GM18907 (cell line): ENCODE measurements around the gene CRHR1.

ENCODE experiments used
- ATAC-seq: cut with Tn5 transposase; IDR thresholded peaks from one replicate; pipeline ENCODE4 v1.9.1; 2021; ENCODE audit warnings: mild to moderate bottlenecking, moderate library complexity; ENCODE audit not compliant: unreplicated experiment

Gene CRHR1

DNA sequence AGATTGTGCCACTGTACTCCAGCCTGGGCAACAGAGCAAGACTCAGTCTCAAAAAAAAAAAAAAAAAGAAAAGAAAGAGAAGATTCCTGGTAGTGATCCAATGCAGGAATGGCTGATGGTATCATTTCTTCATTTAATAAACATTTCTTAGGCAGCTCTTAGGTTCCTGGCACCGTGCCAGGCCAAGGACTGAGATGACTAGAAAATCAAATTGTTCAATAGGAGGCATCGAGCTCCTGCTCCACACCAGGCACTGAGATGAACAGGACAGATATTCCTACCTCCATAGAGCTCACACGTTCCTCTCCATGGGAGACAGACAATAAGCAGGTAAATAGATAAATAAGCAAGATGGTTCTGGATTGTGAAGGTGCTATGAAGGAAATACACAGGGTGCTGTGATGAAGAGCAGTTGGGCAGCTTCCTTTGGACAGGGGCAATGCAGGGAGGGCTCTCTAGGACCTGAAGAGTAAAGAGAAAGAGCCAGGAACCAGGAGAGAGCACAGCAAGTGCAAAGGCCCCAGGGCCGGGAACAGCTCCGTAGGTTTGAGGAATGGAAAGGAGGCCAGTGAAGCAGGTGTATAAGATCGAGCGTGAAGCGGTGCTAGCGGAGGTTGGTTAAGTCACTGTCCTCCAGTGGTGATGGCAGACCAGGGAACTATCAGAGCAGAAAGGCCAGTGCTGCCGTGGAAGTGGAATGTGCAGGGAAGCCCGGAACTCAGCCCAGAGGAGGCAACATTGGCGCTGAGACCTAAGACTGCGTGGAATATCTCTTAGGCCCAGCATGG is 26.5 kb upstream of the CRHR1 start:
- no peak for ATAC-seq

DNA sequence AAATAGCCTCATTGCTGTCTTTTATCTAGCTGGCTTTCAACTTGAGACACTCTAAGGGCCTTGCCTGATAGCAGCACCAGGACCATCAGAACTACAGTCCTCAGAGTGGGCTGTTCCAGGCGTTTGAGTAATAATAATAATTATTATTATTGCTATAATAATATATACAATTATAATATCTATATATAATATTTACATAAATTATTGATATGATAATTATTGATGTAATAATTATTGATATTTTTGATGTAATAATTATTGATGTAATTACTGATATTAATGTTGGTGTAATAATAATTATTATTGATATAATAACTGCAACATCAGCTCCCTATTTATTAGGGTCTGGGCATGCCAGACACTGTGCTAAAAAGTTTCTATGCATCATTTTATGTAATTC is 25.6 kb upstream of the CRHR1 start:
- ATAC-seq = no peak

DNA sequence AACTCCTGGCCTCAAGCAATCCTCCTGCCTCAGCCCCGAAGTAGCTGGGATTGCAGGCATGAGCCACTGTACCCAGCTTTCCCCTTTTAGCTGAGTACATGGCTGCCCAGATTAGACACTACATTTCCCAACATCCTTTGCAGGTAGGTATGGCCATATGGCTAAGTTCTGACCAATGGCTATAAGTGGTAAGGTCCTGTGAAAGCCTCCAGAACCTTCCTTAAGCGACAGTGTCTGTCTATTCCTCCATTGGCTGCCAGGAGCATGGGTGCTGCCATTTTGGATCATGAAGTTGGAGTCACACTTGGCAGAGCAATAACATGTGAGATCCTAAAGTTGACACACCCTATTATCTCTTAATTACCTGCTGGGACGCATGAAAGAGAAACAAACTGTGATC is 24.4 kb upstream of the CRHR1 start:
- no peak for ATAC-seq

DNA sequence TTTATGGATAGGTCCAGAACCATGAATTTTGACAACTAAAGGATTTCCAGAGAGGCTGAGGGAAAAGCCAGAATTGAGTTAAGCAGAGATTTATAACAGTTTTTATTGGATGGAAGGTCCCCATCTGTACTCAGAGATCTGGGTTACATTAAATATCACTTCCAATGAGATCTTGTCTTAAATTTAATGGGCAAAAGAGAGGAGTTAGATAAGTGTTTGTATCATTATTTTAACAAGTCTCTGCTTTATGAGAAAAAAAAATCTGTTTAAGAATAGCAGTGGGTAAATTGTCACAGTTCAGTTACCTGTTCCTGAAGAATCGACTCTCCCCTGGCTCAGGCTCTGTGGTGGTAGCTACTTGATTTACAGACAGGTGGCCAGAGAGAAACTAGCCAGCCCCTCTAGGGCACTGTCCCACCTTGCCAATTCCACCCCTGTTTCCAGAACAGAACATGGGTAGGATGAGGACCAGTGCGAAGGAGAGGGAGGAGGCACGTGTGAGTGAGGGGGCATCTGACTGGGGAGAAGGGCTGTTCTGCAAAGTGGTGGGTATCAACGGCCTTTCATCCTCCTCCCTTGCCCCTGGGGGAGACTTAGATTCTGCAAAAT is 22.1 kb upstream of the CRHR1 start:
- no peak for ATAC-seq

DNA sequence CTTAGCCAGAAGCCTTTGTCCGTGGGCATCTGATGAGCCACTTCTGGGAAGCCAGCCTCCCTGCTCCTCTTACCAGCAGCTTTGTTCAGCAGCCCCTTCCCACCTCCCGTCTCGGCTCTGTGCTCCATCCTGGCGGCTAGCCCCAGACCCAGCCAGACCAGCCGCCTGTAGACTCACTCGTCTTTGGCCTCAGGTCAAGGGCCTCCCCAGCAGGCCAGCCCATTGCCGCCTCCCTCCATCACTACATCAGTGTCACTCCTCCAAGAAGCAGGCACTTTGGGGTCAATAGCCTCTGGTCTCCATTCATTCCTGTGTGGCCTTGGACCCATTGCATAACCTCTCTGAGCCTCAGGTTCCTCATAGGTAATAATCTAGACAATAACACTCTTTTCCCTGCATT is 20.9 kb upstream of the CRHR1 start:
- ATAC-seq = no peak

DNA sequence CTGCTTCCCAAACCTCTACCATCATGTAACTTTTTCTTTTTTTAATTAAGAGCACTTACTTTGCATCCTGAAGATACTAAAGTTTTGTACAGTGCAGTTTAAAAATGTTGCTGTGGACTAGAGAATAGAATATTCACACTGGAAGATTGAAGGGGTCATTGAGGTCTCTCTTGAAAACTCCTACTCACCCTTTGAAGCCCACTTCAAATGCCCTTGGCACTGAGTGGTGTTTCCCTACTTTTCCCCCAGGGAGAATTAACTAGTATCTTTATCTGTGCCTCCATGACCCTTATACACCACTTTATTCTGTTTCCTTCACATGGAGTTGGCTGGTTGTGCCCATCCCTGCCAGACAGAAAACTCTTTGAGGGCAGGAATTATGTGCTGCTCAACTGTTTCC is 19.6 kb upstream of the CRHR1 start:
- ATAC-seq = no peak

DNA sequence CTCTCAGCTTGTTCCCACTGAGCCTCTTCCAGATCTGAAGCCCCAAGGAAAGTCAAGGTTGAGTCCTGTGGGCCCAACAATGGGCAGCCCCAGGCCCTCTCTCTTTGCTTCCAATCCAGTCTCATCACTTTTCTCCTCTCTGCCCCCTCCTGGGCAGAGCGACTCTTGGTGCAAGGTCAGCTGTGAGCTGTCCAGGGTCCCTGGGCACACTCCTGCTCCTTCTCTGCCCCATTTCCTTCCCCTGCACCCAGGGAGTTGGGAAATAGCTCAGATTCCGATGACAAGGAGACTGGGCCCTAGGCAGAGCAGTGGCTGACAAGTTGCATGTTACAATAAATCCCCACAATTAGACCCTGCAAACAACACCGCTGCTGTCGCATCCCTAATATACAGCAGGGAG is 16.1 kb upstream of the CRHR1 start:
- ATAC-seq = no peak

DNA sequence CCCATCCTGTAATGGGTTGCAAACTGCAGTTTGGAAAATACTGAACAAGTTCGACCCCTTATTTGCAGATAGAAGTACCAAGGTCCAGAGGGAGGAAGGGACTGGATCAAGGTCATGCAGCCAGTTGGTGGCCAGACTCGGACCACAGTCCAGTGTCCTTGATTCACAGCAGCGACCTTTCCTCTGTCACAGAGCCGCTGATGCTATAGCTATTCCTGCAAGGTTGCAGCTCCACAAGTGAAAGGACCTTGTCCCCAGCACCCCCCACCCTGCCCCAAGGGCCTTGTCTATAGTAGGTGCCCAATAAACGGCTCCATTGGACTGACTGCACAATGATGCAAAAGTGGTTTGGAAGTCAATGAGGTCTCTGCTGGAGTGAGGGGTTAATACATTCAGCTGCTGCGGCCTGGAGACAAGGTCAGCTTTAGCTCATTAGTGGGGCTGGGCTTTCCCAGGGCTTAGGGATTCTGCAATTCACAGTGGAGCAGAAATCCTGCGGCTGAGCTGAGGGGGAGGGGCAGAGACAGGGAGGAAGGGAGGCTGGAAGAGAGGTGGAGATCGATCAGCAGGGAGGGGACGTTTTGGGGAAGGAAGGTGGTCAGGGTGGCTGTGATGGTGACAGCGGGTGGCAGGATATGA is 13.4 kb upstream of the CRHR1 start:
- ATAC-seq = no peak

DNA sequence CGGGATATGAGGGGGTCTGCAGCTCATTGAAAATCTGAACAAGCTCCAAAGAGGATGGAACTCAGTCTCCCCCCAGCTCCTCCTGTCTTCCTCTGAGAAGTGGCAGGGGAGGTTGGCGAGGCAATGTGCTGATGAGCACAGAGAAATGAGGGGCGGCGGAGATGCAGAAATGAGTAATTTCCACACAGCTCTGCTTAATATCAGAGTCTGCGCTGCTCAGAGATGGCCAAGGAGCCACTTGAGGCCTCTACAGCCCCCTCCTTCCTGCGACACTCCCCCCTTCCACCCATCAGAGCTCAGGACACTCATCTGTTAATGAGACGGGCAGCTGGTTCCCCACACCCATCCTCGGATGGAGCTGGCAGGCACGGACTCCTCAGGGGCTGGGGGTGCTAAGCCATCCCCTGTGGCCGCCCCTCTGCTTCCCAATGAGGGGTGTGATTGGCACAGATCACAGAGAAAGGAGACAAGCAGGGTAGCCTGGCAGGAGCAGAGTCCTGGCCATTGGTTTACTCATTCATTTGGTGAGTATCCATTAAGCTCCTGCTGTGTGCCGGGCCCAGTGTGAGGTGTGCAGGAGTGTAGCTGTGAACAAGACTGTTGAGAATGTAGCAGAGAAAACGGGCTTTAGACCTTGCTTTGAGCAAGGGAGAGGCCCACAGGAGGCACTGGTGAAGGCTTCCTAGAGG is 12.7 kb upstream of the CRHR1 start:
- no peak for ATAC-seq

DNA sequence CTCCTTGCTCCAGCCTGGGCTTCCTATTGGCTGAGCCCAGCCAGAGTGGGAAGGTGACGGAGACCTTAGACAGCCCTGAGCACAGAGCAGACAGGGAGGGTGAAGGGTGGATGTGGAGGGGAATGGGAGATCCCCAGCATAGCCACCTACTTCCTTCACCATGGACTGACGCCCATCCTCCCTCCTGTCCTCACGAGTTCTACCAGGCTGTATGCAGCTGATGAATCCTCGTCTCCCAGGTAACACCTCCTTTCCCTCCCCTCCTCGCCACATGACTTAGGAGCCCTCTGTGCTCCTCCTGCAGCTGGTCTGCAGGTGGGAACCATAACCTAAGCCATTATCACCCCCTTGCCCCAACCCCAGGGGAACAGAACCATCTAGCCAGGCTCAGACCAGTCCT is 9.0 kb upstream of the CRHR1 start:
- no peak for ATAC-seq

DNA sequence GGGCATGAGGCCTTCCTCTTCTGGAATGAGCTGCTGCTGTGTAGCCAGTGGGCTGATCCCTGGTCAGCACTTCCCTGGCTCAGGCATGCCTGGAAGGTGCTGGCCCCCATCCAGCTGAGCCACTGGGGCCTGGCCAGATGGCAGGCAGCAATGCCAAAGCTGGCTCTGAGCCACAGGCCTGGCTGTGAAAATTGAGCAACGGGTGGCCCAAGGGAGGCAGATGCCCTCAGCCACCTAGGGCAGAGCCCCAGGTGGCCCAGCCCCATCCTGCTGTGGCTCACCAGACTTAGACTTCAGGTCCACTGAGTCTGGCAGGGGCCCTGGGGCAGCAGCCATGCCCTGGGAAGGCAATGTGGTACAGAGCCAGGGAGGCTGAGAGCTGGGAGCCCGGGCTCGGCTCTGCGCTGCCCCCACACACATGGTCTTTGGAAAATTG is 8.5 kb upstream of the CRHR1 start:
- ATAC-seq = no peak

DNA sequence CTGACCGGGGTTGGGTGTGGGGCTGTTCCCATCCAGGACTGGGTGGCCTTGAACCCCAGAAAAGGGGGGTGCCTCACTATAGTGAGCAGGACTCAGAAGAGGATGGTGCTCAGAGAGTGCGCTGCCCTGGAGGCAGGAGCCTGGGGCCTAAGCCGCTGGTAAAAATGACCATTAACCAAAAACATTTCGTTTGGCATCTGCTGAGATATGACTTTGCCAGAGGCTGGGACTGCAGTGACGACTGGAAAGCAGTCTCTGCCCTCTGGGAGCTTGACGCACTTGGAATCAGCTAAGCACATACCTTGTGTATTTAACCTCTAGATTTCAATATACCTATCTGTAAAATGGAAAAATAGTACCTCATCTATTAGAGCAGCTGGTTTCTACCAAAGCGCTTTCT is 7.2 kb upstream of the CRHR1 start:
- ATAC-seq = no peak

DNA sequence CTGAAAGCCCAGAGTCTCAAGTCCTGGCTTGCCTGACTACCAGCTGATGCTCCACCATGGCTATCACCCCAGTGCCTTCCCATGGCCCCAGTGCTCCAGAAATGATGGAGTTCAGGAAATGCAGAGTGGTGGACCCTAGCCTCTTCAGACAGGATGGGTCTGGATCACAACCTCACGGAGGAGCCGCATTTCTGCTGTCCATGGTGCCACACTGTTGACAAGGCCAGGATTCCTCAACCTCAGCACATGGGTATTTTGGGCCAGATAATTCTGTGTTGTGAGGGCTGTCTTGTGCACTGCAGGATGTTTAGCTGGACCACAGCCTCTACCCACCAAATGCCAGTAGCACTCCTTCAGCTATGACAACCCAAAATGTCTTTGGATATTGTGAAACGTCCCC is 6.7 kb upstream of the CRHR1 start:
- no peak for ATAC-seq

DNA sequence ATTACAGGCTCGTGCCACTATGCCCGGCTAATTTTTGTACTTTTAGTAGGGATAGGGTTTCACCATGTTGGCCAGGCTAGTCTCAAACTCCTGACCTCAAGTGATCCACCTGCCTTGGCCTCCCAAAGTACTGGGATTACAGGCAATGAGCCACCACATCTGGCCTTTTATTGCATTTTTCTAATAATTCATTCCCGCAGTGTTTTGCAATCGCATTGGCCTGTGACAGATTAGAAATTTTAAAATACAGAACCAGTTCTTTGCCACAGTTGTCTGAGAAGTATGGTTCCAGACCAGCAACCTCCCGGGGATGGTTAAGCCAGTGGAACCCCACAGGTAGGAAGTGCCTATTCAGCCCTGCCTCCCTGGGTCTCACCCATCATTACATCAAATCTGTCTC is 3.2 kb upstream of the CRHR1 start:
- no peak for ATAC-seq

DNA sequence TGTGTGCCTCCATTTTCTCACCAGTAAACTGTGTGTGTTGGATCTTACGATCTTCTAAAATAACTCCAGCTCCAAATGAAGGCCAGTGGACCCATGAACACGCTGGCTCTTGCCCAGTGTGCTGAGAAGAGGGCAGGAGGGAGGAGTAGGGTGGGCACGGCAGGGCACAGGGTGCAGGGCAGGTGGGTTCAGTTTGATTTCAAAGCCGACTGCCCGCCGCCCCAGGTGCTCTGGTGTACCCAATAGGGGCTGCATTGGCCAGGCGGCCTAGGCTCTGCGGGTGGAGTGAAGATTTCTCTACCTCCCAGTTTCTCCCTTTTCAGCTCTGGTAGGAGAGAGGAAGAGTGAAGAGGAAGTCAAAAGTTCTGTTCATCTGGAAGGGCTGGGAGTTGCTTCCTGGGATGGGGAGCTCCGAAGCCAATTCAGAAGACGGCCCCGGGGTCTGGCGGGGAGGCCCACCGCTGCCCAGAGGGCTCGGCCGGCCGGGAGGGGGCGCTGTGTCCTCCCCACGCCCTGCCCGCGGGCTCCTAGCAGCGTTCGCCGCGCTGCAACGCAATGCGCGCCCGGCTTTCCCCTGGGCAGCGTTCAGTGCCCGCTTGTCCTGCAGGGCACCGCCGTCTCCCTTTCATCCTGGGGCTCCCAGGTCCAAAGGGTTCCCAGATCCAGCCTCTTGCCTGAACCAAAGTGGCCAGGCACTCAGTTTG is 1.1 kb upstream of the CRHR1 start:
- no peak for ATAC-seq

DNA sequence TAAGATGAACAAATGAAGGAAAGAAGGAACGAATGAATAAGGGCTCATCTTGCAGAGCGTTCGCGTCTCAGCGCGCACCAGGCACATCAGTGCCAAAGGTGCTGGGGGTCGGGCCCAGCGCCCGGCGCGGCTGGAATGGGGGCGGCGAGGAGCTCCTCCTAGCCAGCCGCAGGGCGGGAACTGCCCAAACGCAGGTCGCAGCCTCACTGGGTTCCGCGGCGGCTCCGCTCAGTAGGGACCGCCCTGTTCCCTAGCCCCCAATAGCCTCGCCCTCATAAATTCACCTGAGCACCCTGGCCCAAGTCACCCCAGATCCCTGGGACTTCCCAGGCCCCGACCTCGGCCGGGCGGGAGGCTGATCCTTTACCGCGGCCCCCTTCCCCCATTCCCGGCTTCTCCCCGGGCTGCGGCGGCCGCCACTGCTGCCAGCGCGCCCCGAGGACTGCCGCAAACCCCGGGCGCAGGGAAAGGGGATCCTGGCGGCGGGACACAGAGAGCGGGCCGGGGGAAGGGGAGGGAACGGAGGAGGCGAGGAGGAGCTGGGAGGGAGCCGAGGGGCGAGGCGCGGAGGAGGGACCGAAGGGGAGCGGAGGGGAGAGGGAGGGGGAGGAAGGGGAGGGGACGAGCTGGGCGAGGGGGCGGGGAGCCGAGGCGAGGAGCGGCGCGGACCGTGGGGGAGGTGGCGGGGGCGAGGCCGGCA is 377 bp upstream of the CRHR1 start:
- ATAC-seq = no peak

DNA sequence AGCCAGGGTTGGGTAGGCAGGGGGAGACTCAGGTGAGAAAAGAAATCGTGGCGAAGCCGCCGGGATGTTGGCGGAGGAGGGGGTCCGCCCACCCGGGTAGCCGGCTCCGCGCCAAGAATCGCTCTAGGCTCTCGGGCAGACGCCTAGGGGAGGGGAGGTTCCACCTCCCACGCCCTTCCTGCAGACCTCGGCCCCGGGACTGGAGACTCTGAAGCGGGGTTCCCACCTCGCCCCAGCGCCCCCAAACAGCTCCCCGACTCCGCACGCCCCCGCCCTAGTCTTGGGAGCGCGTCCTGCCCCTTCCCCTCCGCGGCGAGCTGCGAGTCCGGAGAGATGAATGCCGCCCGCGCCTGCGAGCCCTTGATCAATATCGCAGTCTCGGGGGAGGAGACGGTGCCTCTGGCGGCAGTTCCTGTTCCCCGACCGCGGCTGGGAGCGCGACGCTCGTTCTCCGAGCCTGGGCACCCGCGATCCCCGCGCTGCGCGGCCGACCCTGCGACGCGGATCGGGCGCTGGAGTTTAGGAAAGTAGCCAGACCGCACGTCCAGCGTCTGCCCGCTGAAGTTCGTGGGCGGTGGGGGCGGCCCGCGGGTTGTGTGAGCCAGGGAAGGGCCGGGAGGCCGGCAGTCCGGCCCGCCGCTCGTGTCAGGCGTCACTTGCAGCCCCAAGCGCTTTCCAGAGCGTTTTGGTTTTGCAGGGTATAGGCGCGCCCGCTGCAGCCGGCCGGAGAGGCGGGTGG is 790 bp downstream of the CRHR1 start:
- no peak for ATAC-seq

DNA sequence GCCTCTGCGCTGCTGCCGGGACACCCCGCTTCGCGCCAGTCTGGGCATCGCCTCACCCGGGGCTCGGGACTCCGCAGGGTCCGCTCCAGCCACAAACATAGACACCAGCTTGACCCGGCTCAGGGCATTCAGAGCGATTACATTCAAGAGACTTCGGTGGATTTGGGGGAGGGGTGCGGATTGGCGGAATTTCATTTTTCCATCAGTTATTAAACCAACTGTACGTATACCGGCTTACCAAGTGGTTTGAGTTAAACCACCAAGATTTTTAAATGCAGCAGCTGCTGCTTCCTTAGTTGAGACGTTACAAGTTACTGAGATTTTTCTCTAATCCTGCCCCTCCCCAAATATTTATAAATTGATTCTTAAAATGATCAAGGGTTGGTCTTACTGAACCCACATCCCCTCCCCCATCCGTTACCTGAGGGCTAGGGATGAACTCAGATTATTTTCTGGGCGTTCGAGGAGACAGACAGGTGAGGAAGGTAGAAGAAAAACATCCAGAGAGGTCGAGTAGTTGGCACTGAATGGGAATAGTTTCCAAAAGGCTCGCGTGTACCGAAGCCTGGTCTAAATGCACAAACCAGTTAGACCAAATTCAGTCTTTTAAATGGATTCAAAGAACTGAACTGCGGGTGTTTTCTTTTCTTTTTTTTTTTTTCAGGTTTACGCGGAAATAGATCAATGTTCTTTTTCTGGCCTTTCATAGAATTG is 1.5 kb downstream of the CRHR1 start:
- ATAC-seq = no peak

DNA sequence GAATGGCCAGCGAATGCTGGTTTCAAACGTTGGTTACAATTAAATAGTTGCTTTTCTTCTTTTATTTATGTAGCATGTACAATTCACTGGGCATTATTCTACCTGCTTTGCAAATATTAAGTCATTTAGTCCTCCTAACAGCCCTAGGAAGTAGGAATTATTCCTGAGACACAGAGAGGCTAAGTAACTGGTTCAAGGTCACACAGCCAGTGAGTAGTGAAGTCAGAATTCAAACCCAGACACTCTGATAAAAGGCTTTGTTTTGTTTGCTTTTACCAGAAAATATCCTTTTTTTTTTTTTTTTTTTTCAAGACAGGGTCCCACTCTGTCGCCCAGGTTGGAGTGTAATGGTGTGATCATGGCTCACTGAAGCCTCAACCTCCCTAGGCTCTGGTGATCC is 2.2 kb downstream of the CRHR1 start:
- no peak for ATAC-seq
